Measurements from ENCODE around the gene HTR3B.
A peak's percentile ranks its signal among the peaks of the same experiment; 100 is the strongest.

The HTR3B gene

GRCh38 chr11:113949891-113950290 lies 45.3 kb downstream of the HTR3B start:
- DNase-seq: no peak

GRCh38 chr11:113951537-113951936 lies 46.9 kb downstream of the HTR3B start:
- DNase-seq: no peak

- DNase-seq: no peak
Measured at GRCh38 chr11:113952070-113952469, 47.5 kb downstream of the HTR3B start.

GRCh38 chr11:113952588-113952987 lies 48.0 kb downstream of the HTR3B start:
- no peak for DNase-seq

GRCh38 chr11:113954235-113954634 lies 49.6 kb downstream of the HTR3B start:
- no peak for DNase-seq

GRCh38 chr11:113956986-113957385 lies 52.4 kb downstream of the HTR3B start:
- DNase-seq: no peak

- no peak for DNase-seq
Measured at GRCh38 chr11:113960702-113961330, 56.2 kb downstream of the HTR3B start.

GRCh38 chr11:113967361-113967760 lies 62.8 kb downstream of the HTR3B start:
- no peak for DNase-seq

GRCh38 chr11:113971506-113972195 lies 67.1 kb downstream of the HTR3B start:
- no peak for DNase-seq

GRCh38 chr11:113974741-113975470 lies 70.3 kb downstream of the HTR3B start, which contains the start of gene HTR3A:
Gene HTR3A (plus strand): TSS chr11:113975108. CDS start chr11:113975326, 218 bp downstream.
- peak; percentile 72 to 73 for DNase-seq

GRCh38 chr11:113977071-113977490 lies 72.5 kb downstream of the HTR3B start:
- no peak for DNase-seq

GRCh38 chr11:113977701-113978100 lies 73.1 kb downstream of the HTR3B start:
- DNase-seq: no peak

GRCh38 chr11:113979431-113979830 lies 74.8 kb downstream of the HTR3B start:
- no peak for DNase-seq

- DNase-seq: no peak
Measured at GRCh38 chr11:113980785-113981184, 76.2 kb downstream of the HTR3B start.

- no peak for DNase-seq
Measured at GRCh38 chr11:113982306-113982705, 77.7 kb downstream of the HTR3B start.

- no peak for DNase-seq
Measured at GRCh38 chr11:113984781-113985180, 80.2 kb downstream of the HTR3B start.

GRCh38 chr11:113985906-113986305 lies 81.3 kb downstream of the HTR3B start:
- no peak for DNase-seq

GRCh38 chr11:113986351-113987140 lies 82.0 kb downstream of the HTR3B start:
- no peak for DNase-seq

GRCh38 chr11:113989381-113989780 lies 84.8 kb downstream of the HTR3B start:
- DNase-seq: no peak

- no peak for DNase-seq
Measured at GRCh38 chr11:113989916-113990315, 85.3 kb downstream of the HTR3B start.

- no peak for DNase-seq
Measured at GRCh38 chr11:113991170-113991569, 86.6 kb downstream of the HTR3B start.

GRCh38 chr11:113991718-113992458 lies 87.3 kb downstream of the HTR3B start:
- DNase-seq: peak; percentile 66 to 74

All from NCI-H187 (cell line).